Spleen (tissue), 7 donors: ENCODE data around the gene RFX8.

ENCODE experiments used
- POLR2A ChIP-seq, 3 donors: fragments of 450-650 bp; IDR thresholded peaks; one replicate each; pipeline ENCODE4 v1.5.1; 2017; ENCODE audit warnings: antibody characterized with exemption in 3 of 3, mild to moderate bottlenecking in 1 of 3
- POLR2AphosphoS5 ChIP-seq, 3 donors: sonication (generic); formaldehyde crosslinking; IDR thresholded peaks; one replicate each; pipeline ENCODE4 v1.5.1; 2017; ENCODE audit warnings: antibody characterized with exemption in 3 of 3
- TF ChIP-seq, protein P1 (sequence below), 11 experiments: fragments of 200-600 bp in 7 of 11; fragments of 450-650 bp in 4 of 11; sonication (generic) in 4 of 11; IDR thresholded peaks in 8 of 11; conservative IDR thresholded peaks in 3 of 11; 1 replicate in 7 of 11; 2 replicates in 4 of 11; pipeline versions ENCODE4 v1.4.0 to v1.8.0; 2016 to 2021; ENCODE audit warnings: antibody characterized with exemption in 11 of 11, inconsistent platforms in 4 of 11, mild to moderate bottlenecking in 1 of 11
- donor health status: DM: no; HTN: no; CAD: no; lungs with moderate emphysema.
- donor health status: DM: no; HTN: no; CAD: no.
- donor health status: DM: no; HTN: no; CAD: no.

DNA sequence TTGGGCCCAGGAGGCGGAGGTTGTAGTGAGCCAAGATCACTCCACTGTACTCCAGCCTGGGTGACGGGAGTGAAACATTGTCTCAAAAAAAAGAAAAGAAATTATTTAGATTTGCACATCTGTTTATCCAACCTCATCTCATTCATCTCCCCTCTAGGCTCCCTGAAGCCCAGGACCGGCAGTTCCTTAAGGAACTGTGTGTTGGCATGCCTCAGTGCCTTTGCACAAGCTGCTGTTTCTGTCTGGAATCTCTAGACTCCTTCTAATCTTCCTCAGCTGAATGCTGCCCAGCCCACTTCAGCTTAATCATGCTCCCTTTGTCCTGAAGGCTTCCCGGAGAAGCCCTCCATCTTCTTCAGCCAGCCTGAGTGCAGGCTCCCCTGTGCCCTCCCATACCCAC, 10.9 kb upstream of the RFX8 start:
- TF ChIP-seq, protein P1, sequence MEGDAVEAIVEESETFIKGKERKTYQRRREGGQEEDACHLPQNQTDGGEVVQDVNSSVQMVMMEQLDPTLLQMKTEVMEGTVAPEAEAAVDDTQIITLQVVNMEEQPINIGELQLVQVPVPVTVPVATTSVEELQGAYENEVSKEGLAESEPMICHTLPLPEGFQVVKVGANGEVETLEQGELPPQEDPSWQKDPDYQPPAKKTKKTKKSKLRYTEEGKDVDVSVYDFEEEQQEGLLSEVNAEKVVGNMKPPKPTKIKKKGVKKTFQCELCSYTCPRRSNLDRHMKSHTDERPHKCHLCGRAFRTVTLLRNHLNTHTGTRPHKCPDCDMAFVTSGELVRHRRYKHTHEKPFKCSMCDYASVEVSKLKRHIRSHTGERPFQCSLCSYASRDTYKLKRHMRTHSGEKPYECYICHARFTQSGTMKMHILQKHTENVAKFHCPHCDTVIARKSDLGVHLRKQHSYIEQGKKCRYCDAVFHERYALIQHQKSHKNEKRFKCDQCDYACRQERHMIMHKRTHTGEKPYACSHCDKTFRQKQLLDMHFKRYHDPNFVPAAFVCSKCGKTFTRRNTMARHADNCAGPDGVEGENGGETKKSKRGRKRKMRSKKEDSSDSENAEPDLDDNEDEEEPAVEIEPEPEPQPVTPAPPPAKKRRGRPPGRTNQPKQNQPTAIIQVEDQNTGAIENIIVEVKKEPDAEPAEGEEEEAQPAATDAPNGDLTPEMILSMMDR (IDR thresholded peaks at IDR 0.05 in 8 of 11, conservative IDR thresholded peaks at IDR 0.05 in 3 of 11), result no peak
- TF ChIP-seq POLR2AphosphoS5 (IDR thresholded peaks at IDR 0.05), result no peak
- TF ChIP-seq POLR2A (IDR thresholded peaks at IDR 0.05), result no peak
